DND-41 (cell line): Measurements from ENCODE around the gene PLD1.

Source experiments
- EZH2 ChIP-seq: IDR thresholded peaks from 3 replicates; pipeline ENCODE4 v1.6.1; 2012; ENCODE audit warnings: borderline replicate concordance, low read depth, mild to moderate bottlenecking, moderate library complexity, low read length, inconsistent platforms; ENCODE audit not compliant: severe bottlenecking
- TF ChIP-seq, protein P1 (sequence below): IDR thresholded peaks from 2 replicates; pipeline ENCODE4 v1.5.1; 2012; ENCODE audit warnings: borderline replicate concordance, low read length, moderate library complexity, mild to moderate bottlenecking; ENCODE audit not compliant: poor library complexity, severe bottlenecking; ENCODE audit errors: extremely low read depth

DNA sequence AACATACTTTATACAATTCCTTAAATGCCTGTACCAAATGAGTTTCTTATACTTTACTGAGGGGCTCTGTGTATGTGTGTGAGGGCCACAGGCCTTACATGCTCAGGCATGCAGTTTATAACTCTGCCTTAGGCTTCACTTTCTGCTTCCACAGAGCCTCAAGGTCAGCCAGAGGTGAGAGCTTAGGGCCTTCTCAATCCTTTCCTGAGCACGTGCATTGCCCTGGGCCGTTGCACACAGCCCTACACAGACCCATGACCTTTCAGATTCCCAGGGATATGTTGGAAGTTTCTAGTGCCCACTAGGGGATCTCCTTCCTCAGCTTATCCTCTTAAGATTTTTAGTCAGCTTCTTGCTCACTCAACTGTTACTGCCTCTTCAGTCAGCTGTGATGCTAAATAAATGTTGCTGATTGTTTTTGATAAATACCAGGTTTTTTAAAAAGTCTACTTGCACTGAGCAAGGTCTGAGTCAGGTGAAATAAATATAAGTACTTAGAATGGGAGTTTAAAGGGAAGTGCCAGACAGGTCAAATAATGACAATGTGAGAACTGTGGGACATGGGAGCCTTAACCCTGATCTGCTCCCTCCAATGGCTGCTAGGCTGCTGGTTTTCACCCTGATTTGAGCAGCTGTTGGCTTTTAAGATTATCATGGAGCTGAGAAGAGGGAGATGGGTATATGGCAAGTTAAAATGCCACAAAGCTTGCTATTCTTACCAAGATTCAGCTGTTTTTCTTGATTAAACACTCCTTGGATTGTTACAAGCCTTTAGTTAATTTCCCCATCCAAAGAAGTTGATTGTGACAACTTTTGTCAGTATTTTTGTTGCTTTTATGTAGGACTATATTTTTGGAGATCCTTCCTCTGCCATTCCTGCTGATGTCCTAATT is 169.5 kb downstream of the PLD1 start:
- TF ChIP-seq, protein P1, sequence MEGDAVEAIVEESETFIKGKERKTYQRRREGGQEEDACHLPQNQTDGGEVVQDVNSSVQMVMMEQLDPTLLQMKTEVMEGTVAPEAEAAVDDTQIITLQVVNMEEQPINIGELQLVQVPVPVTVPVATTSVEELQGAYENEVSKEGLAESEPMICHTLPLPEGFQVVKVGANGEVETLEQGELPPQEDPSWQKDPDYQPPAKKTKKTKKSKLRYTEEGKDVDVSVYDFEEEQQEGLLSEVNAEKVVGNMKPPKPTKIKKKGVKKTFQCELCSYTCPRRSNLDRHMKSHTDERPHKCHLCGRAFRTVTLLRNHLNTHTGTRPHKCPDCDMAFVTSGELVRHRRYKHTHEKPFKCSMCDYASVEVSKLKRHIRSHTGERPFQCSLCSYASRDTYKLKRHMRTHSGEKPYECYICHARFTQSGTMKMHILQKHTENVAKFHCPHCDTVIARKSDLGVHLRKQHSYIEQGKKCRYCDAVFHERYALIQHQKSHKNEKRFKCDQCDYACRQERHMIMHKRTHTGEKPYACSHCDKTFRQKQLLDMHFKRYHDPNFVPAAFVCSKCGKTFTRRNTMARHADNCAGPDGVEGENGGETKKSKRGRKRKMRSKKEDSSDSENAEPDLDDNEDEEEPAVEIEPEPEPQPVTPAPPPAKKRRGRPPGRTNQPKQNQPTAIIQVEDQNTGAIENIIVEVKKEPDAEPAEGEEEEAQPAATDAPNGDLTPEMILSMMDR: no peak
- no peak for TF ChIP-seq EZH2
